ENCODE data around the gene AZU1.

The AZU1 gene

DNA sequence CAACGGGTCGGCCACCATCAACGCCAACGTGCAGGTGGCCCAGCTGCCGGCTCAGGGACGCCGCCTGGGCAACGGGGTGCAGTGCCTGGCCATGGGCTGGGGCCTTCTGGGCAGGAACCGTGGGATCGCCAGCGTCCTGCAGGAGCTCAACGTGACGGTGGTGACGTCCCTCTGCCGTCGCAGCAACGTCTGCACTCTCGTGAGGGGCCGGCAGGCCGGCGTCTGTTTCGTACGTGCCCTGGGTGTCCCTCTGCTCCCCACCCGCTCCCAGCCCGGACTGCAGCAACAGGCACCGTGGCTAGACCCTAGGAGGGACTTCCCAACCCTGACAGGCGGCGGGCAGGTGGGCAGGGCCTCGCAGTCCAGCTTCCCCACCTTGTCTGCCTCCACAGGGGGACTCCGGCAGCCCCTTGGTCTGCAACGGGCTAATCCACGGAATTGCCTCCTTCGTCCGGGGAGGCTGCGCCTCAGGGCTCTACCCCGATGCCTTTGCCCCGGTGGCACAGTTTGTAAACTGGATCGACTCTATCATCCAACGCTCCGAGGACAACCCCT is 28.0 kb downstream of the AZU1 start:
- no peak for FAIRE-seq

DNA sequence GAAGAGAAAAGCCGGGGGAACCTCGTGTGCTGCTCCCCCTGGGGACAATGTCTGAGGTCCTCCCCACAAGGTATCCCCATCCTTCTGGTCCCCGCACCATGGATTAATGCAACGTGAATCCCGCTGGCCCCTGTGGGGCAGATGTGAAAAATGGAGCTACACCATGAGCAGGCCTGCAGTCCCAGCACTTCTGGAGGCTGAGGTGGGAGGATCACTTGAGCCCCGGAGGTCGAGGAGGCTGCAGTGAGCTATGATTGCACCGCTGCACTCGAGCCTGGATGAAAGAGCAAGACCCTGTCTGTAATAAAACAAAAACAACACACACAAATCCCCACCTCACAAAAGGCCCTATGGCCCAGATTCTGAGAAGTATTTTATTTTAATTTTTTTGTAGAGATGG is 30.6 kb downstream of the AZU1 start:
- FAIRE-seq: no peak

DNA sequence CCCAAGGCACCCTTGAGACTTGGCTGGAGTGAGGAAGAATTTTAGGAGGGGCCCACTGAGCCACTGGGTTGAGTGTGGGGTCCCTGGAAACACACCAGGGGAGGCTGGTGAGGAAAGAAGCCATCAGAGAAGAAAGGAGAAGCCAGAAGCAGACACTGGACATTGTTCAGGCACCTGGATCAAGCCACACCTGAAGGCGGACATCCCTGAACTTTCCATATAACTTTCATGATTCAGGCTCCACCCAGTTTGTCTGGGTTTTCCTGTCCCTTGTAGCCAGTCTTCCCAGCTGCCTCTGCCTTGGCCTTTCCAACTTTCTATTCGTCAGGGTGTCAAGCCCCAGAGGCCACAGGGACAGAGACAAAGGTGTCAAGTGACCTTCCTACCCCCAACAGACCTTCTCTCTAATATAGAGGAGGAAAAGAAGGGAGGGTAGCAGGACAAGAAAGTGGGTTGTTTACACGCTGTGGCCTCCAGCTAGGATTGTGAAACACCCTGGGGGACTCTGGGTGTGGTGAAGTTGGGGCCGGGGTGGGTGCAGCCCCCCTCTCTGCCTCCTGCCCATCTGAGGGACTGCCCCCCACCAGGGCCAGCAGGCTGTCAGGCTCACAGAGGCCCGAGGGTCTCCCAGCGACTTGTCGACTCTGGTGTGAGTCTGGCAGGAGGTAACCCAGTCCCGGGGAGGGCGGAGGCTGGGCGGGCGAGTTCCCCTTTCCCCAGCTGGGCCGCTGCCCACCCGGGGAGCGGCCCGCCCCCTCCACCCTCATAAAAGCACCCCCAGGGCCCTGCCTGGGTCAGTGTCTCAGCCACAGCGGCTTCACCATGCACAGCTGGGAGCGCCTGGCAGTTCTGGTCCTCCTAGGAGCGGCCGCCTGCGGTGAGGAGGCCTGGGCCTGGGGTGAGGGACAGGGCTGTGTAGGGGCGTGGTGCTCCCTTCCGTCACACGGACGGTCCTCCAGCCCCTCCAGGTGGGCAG is 31.5 kb downstream of the AZU1 start, which contains the start of gene CFD:
CFD (plus strand) TSS at position 797 of the 976 bp plus-strand sequence; CDS start at position 823, 26 bp downstream.
- no peak for FAIRE-seq

DNA sequence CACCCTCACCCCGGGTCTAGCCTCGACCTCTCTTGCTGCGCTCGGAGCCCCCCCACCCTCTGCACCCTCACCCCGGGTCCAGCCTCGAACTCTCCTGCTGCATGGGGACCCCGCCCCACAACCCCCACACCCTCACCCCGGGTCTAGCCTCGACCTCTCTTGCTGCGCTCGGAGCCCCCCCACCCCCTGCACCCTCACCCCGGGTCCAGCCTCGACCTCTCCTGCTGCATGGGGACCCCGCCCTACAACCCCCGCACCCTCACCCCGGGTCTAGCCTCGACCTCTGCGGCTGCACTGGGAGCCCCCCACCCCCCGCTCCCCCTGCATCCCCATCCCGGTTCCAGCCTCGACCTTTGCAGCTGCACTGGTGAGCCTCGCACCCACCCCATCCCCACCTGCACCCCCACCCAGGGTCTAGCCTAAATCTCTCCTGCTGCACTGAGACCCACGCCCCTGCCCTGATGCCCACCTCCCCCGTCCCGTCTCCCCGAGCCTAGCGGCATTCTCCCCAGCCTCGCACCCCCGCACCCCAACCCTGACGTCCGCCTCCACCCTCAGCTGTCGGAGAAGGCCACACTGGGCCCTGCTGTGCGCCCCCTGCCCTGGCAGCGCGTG is 33.6 kb downstream of the AZU1 start:
- FAIRE-seq: no peak

DNA sequence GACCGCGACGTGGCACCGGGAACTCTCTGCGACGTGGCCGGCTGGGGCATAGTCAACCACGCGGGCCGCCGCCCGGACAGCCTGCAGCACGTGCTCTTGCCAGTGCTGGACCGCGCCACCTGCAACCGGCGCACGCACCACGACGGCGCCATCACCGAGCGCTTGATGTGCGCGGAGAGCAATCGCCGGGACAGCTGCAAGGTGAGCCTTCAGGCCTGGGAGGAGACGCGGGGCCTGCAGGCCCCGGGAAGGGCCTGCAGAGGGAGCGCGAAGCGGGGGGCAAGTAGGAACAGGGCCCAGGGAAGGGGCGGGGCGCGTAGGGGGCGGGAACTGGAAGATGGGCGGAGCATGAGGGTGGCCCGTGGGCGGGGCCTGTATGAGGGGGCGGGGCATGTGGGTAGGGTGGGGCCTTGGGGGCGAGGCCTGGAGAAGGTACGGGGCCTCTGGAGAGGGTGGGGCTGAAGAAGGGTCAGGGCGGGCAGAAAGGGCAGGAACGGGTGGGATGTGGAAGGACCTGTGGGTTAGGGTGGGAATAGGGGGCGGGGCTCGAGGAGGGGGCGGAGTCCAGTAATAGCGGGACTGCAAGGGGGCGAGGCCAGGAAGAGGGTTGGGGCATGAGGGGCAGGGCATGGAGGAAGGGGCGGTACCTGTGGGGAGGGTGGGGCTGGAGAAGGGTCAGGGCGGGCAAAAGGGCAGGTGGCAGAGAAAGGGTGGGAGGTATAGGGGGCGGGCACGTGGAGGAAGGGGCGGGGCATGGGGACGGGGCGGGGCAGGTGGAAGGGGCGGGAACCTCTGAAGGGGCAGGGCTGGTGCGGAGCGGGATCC is 34.3 kb downstream of the AZU1 start:
- FAIRE-seq: no peak

DNA sequence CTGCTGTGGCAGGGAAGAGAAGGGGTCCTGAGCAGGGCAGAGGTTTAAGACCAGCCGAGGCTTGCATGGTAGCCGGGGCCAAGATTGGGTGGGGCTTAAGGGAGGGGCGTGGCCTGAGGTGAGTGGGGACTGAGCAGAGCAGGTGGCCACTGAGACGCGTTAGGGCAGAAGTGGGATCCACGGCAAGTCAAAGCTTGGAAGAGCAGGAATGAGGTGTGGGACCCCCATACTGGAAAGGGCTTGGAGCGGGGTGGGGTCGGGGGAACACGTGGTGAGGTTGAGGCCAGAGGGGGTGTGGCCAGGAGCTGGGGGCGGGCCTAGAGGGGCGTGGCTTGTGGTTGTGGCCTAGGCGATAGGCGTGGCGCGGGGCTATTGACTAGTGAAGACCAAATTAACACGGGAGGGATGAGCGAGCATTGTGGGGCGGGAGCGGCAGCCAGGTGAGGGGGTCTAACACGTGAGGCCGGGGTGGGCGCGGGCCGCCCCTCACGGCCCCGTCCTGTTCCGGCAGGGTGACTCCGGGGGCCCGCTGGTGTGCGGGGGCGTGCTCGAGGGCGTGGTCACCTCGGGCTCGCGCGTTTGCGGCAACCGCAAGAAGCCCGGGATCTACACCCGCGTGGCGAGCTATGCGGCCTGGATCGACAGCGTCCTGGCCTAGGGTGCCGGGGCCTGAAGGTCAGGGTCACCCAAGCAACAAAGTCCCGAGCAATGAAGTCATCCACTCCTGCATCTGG is 35.1 kb downstream of the AZU1 start:
- no peak for FAIRE-seq

DNA sequence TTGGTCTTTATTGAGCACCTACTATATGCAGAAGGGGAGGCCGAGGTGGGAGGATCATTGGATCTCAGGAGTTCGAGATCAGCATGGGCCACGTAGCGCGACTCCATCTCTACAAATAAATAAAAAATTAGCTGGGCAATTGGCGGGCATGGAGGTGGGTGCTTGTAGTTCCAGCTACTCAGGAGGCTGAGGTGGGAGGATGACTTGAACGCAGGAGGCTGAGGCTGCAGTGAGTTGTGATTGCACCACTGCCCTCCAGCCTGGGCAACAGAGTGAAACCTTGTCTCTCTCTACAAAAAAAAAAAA is 35.6 kb downstream of the AZU1 start:
- no peak for FAIRE-seq

DNA sequence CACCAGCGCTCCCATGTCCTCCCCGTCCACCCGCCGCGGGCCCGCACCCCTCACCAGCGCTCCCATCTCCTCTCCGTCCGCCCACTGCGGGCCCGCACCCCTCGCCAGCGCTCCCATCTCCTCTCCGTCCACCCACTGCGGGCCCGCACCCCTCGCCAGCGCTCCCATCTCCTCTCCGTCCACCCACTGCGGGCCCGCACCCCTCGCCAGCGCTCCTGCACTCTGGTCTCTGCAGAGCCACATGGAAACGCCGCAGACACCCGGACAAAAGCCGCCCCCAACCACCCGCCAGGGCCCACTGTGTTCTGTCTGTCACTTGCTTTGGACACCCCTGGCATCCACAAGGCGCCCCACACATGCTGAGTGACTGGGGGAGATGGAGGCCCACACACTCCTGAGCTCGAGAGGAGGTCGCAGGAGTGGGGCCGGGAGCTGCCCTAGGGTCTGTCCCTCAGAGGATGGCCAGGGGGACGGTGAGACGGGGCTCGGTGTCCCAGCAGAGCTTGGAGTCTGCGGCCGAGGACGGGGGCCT is 39.2 kb downstream of the AZU1 start:
- no peak for FAIRE-seq

DNA sequence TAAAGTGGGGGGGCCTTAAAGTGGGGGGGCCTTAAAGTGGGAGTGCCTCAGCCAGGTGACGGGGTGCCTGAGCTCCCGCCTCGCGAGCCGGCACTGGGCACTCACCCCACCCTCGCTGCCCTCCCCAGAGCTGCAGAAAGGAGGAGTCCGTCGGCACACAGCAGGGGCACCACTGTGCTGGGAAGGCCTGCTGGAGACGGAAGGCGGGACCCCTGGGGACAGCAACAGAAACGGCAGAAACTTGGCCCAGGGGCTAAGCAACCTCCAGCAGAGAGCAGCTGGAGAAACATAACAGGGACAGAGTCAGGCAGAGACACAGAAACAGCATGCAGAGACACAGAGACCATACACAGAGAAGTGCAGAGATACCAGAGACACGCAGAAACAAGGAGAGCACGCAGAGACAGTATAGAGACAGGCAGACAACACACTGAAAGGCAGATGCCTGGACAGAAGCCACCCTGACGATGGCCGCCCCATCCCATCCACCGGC is 39.7 kb downstream of the AZU1 start:
- no peak for FAIRE-seq

DNA sequence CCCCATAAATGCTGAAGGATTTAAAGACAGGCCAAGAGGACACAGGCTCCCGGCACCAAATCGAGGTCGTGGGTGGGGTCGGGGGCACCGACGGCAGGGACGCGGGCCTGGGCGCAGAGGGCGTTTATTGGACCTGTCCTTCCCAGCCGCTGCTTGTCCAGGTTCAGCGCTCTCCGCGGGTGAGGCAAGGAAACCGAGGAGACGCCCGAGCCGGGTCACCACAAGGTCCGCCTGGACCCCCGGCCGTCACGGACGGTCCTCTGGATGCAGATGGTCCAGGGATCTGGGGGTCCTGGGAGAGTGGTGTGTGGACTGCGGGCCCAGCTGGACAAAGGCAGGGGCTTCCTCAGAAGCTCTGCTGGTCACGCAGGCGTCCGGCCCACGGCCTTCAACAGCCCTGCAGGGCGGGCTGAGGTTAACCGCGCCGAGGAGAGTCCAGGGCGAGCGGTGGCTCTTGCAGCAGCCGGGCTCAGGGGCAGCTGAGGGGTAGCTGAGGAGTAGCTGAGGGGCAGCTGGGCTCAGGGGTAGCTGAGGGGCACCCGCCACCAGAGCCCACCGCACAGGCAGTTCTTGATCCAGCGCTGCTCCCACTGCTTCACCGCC is 40.3 kb downstream of the AZU1 start:
- no peak for FAIRE-seq

DNA sequence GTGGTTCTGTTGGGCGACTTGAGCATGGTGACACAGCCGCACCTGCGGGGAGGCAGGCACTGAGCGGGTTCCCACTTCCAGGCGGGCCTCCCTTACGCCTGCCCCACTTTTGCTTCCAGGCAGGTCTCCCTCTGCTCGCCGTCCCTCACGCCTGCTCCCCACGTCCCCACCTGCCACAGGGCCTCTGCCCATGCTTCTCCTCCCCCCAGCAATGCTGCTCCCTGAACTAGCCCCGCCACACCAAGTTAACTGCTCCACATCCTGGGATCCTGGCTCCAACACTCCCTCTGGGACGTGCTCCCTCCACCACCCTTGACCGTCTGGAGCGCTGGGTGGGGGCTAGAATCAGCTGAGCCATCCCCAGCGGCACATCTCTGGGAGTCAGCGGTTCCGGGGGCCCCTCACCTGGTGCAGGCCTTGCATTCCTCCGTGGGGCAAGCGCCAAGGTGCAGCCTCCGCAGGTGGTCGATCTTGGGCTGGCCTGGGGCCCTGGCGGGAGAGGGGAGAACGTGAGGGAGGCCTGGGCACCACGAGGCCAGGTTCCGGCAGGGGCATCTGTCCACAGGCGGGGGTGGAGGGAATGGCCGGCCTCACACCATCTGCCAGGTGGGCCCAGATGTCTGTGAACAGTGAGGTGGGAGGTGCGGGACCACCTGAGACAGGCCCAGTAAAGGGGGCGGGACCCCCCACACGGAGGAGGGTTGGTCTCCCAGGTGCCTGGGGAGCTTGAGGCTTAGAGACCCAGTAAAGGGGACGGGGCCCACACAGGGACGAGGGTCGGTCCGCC is 41.0 kb downstream of the AZU1 start:
- no peak for FAIRE-seq

DNA sequence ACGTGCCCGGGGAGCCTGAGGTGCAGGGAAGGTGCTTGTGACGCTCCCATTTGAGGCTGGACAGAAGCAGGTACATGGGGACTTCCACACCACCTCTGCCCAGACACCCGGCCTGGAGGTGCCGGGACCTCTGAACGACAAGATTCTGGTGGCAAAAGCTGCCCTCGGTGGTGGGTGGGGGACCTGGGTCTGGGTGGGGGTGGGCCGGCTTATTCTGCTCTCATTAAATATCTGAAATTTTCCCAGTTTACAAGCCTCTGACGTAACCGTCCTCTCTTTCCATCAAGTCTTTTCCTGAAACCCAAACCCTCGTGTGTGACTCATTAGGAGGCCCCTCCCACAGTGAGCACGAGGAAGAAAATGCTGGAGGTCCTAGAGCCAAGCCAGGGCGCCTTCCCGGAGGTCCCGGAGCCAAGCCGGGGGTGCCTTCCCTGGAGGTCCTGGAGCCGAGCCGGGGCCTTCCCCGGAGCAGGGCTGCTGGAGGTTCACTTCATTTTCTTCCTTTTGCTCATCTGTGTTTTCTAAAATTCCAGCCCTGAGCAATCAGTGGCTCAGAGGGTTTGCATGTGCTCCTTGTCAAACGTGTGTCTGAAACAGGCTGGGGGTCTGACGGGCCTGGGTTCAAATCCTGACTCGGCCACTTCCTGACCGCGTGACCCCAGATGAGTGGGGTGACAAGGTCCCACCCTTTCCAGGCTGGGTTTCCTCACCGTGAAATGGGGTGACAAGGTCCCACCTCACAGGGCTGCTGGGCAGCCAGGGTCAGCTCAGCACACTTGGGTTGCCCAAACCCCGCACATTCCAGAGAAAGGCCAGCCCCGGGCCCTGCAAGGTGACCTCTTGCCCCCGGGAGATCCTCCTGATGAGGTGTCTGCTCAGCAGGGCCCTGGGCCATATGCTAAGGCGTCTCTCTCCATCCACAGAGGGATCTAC is 41.9 kb downstream of the AZU1 start:
- no peak for FAIRE-seq

DNA sequence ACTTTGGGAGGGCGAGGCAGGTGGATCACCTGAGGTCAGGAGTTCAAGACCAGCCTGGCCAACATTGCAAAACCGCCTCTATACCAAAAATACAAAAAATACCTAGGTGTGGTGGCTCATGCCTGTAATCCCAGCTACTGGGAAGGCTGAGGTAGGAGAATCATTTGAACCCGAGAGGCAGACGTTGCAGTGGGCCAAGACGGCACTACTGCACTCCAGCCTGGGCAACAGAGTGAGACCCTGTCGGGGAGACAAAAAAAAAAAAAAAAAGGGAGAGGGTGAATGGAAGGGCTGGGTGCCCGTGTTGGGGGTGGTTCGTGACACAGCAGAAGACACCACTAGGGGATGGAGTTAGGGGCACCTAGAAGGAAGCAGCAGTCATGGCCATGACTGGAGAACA is 42.7 kb downstream of the AZU1 start:
- no peak for FAIRE-seq

DNA sequence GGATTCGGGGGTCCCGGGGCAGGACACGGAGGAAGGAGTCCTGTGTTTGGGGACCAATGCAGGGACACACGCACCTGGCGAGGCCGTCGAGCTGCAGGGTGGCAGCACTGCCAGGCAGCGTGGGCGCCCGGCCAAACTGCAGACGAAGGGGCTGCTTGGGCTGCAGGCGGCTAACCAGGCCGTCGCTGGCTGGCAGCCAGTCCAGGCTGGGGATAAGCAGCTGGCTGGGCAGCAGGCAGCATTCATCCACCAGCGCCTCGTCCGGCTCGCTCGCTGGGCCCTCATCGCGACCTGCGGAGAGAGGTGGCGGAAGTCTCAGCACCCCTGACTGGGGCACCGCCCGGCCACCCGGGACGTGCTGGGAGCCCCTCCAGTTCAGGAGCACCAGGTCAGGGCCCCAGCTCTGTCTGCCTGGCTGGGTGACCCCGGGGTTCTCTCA is 43.3 kb downstream of the AZU1 start:
- no peak for FAIRE-seq

DNA sequence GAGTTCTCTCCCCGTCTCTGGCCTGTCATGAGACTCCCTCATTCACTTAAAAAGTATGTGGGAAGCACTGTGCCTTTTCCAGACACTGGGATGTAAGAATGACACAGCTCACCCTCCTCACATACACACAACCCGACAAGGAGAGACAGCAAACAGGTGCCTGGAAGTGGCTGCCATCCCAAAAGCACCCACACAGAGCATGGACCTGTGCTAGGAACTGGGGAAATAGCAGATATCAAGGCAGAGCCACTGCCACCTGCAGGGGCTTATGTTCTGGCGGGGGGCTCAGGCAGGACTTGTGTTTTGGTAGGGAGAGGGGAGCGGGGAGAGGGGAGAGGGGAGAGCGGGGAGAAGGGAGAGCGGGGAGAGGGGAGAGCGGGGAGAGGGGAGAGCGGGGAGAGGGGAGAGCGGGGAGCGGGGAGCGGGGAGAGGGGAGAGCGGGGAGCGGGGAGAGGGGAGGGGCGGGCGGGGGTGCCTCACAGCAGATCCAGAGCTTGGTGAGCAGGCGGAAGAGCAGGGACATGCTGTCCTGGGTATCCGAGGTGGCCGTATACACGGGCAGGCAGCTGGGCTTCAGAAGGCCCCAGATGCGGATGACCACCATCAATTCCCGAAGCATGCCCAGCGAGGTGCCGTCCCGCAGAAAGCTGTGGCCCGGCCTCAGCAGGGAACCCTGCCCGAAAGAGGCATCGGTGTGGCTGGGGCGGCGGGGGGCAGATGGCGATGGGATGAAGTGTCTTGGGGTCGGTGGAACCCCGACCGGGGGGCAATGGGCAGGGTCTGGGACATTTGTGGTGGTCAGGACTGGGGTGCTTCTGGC is 44.0 kb downstream of the AZU1 start:
- no peak for FAIRE-seq

DNA sequence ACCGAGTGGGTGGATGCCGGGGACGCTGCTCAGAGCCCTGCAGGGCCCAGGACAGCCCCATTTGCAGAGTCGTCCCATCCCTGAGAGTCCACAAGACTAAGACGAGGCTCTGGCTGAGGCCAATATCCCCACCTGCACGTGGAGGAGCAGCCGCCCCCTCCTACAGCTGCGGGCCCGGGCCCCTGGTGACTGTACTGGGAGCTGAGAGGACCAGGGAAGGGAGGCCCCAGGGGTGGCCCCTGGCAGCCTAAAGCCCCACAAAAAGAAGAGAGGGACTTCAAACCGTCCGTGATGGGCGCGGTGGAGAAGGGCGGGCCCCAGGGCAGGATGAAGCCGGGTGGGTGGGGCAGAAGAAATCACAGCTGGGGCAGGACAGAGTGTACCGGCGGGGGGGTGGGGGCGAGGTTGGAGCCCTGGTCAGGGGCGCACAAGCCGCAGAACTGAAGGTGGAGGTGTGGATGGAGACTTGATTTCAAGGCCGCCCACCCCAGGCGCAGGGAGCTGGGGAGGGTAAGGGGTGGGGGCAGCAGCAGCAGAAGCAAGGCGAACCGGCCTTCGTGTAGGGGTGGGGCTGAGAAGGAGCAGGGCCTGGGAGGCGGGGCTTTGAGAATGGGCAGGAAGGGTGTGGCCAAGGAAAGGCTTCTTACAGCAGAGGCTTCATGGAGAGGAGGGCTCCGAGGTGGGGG is 44.8 kb downstream of the AZU1 start:
- FAIRE-seq: no peak

DNA sequence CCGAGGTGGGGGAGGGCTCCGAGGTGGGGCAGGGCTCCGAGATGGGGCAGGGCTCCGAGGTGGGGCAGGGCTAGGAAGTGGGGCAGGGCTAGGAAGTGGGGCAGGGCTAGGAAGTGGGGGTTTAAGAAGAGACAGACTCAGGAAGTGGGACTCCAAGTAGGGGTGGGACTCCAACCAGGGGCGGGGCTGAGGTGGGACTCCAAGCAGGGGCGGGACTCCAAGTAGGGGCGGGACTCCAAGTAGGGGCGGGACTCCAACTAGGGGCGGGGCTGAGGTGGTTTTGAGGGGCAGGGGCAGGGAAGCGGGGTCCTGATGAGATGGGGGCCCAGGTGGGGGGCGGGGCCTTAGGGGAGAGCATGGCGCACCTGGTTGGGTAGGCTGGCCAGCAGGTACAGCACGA is 45.4 kb downstream of the AZU1 start:
- no peak for FAIRE-seq

DNA sequence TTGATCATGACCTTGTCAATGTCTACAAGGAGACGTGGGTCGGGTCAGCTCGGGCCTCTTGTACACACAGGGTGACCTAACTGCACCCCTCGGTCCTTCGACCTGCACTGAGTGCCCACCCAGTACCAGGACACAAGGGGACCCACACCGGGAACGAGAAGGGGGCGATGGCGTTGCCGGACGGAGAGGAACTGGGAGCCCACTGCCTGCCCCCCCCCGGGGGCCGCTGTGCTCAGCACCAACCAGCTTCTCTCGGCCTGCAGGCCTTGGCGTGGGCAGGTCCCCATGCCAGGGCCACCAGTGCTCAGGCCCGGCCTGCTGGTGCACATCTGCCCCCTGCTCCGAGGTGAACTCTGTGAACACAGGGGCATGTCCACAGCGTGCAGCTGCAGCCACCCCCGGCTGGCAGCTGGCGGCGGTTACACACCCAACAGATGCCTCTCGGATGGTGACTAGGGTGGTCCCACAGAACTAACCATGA is 46.0 kb downstream of the AZU1 start:
- FAIRE-seq: no peak
